Endometrial microvascular endothelial cells (primary cell): Measurements from ENCODE around the gene BIN2. TPM values are rescaled to one million over a fixed set of nuclear protein-coding genes. Genes with fewer than 3 reads are reported as not detected.

Experiments used
- in situ Hi-C: cut with HindIII; loops from 2 replicates; pipeline ENCODE4 v1.10.0; 2017; ENCODE audit warnings: low sequenced_read_pairs, low pct_unique_long_range_greater_than_20kb; ENCODE audit errors: inconsistent ontology term
- total RNA-seq: library from RNA; depleted of rRNA; stranded (reverse); fragments of >200 nt; gene quantifications from one replicate; pipeline ENCODE4 v1.2.3, GENCODE V29; 2015; ENCODE audit errors: inconsistent ontology term

The BIN2 gene
- not detected for total RNA-seq

DNA sequence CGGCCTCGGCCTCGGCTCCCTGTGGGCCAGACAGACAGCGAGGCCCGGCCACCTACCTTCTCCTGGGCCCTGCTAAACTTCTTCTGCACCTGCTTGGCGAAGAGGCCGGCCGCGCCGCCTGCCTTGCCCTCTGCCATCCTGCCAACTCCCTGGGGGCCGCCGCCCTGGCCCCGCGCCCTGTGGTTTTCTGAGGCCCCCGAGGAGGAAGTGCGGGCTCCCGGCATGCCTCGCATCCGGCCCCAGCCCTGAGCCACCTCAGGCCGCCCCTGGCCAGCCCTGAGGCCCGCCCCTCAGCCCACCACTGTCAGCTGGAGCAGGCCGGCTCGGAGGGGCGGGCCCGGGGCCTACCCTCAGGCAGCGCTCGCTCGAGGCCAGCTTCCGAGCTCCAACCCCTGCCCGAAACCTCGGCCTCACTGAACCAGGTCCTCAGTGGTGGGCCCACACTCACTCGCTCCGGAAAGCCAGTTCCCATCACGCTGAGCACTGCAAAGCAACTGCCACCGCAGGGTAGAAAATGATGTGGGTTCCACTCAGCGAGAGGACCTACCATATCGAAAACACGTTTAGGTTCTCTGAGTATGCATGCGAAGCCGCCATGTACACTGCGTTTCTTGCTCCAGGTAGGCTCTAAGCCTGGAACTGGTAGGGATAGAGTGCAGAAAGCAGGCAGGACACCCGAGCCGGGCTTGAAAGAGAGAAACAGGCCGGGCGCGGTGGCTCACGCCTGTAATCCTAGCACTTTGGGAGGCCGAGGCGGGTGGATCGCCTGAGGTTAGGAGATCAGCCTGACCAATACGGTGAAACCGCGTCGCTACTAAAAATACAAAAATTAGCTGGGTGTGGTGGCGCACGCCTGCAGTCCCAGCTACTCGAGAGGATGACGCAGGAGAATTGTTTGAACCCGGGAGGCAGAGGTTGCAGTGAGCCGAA is at the start of gene BIN2:
BIN2 (minus strand) TSS at position 209 of the 930 bp plus-strand sequence; CDS start at position 137, 72 bp downstream.
- in situ Hi-C loops = no loop called here

GRCh38 chr12:51373187-51373586 is 49.2 kb upstream of the BIN2 start:
- in situ Hi-C loops = no loop called here

DNA sequence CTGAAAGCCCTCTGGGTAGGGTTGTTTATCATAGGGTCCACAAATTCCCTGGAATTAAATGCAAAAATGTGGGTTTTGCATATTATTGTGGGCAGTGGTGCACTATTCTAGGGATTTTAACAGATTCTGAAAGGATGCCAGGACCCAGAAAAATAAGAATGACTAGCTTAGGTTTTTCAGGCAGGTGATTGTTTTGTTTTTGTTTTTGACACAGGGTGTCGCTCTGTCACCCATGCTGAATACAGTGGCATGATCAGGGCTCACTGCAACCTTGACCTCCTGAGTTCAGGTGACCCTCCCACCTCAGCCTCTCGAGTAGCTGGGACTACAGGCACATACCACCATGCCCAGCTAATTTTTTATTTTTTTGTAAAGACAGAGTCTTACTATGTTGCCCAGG is 48.0 kb upstream of the BIN2 start:
- in situ Hi-C loops = no loop called here

- in situ Hi-C loops = no loop called here
Observed at GRCh38 chr12:51371295-51371953, 47.5 kb upstream of the BIN2 start.

GRCh38 chr12:51370667-51371066 is 46.7 kb upstream of the BIN2 start:
- in situ Hi-C loops = no loop called here

DNA sequence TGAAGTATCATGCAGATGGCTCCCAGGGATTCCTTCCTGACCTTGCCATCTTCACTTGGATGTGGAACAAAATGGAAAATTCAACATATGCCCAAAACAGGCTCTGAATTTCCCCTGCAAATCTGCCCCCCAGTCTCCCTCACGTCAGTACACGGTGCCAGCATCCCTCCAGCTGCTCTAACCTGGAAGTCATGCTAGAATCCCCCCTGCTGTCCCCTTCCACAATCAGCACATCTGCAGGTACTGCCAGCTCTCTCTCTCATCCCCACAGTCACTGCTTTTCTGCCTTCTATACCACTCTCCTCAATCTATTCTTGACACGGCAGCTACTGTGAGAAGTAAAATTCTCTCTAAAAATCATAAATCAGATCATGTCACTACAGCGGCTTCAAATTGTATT is 45.6 kb upstream of the BIN2 start:
- in situ Hi-C loops = no loop called here

- in situ Hi-C loops = no loop called here
Observed at GRCh38 chr12:51368640-51369517, 44.9 kb upstream of the BIN2 start.

GRCh38 chr12:51365276-51365675 is 41.3 kb upstream of the BIN2 start:
- in situ Hi-C loops = no loop called here

- in situ Hi-C loops = no loop called here
Observed at GRCh38 chr12:51364001-51364400, 40.0 kb upstream of the BIN2 start.

DNA sequence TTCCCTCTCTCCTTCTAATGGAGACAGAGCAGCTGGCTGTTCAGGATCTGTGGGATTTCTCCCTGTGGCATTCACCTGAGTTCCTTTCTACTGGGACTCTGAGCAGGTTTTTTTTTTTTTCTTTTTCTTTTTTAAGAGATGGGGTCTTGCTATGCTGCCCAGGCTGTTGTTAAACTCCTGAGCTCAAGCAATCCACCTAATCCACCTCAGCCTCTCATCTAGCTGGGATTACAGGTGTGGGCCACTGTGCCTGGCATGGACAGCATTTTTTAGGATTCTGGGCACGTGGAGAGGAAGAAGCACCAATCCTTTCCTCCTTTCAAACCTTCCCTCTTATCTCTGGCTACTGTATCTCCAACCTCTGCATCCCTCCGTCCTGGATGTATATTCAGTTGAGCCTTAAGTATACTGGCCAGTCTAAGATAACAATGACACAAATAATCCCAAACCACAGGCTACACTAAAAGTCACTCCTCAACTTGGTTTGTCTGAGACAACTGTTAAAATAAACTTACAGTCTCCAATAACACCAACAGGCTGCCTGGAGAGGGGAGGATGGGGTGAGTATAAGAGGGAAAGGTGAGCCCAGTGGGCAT is 38.9 kb upstream of the BIN2 start:
- in situ Hi-C loops = no loop called here

DNA sequence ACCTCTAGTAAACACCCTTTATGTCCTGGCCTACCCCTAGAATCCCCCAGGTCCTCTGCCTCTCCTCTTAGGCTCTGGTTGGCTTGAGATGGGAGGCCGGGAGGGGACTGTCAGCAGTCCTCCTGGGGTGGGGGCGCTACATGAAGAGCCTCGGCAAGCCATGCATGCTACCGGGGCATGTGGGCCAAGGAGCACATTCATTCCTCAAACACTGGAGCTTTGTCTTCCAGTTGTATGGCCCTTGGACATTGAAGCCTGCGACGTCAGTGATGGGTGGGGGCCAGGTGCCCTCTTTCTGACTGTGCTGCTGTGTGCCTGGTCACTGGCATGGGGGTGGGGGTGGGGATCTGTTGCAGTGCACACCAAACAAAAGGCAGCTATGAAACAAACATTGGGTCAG is 38.3 kb upstream of the BIN2 start:
- in situ Hi-C loops = no loop called here

DNA sequence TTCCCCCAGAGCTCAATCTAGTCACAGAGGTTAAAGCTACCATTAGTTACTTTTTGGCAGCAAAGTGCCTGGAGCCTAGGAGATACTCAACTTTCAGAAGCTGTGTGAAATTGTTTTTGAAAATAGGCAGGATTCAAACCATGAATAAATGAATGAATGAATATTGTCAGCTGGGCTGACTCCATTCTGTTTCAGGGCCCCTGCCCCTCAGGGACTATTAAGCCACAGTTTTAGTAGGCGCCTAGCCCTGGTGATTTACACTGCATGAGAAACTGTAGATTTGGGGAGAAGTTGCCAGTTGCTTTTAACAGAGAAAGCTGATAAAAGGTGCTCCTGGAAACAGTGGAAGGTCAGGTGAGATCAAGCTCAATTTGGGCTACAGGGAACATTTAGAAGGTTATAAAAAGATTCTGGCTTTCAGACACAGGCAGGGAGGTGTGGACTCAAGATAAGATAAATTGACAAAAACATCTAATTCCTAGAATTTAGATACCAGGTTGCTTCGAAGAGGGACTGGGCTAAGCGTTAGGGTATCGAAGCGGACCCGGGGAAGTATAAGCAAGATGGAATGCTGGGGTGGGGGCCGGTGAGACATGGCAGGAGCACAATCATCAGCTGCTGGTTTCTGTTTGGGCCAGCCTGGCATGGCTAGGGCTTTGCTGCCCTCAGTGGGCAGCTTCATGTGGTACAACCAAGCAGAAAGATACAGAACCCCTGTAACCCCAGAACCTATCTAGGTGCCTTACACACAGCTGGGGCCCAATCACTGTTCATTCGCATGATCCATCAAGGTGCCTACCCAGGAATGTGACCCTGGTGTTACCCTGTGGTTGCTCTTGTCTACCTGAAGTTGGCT is 37.4 kb upstream of the BIN2 start:
- in situ Hi-C loops = no loop called here

GRCh38 chr12:51360315-51360714 is 36.3 kb upstream of the BIN2 start:
- in situ Hi-C loops = no loop called here

- in situ Hi-C loops = no loop called here
Observed at GRCh38 chr12:51359851-51360250, 35.9 kb upstream of the BIN2 start.

GRCh38 chr12:51358496-51358895 is 34.5 kb upstream of the BIN2 start:
- in situ Hi-C loops = no loop called here

DNA sequence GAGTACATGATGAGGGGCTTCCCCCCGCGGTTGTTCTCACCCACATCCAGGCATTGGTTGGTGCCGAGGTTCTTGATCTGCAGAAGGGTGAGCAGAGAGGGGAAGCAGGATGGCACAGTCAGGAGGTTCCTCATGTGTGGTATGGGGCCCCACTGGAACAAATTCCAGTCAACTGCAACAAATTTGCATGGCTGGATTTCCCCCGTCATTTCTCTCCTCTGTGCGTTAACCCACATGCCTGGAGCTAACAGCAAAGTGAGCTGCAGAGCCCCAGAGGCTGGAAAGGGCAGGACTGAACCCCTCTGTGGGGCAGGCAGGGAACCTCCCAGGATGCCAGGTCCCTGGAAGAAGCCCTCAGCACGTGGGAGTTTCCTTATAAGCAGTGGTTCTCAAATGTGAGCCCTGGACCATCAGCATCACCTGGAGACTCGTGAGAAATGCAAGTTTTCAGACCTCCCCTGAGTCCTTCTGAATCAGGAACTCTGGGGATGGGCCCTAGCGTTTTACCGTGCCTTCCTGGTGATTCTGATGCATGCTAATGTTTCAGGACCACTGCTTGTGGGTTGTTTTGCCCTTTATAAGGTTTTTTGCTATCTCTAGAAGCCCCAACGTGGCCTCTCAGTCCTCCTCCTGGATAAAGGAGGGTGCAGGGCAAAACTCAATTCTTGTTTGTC is 33.5 kb upstream of the BIN2 start:
- in situ Hi-C loops = no loop called here

GRCh38 chr12:51351913-51352532 is 28.0 kb upstream of the BIN2 start:
- in situ Hi-C loops = no loop called here
